HG02973 (cell line): Measurements from ENCODE around the gene TBATA.
"Not testable (repeated sequence)": the region's sequence is repeated elsewhere in the genome, so short reads cannot be mapped to it uniquely, and the experiment has no call there.

Experiments
- ATAC-seq: cut with Tn5 transposase; IDR thresholded peaks from one replicate; pipeline ENCODE4 v1.9.1; 2021; ENCODE audit warnings: moderate library complexity; ENCODE audit not compliant: unreplicated experiment

Gene TBATA

DNA sequence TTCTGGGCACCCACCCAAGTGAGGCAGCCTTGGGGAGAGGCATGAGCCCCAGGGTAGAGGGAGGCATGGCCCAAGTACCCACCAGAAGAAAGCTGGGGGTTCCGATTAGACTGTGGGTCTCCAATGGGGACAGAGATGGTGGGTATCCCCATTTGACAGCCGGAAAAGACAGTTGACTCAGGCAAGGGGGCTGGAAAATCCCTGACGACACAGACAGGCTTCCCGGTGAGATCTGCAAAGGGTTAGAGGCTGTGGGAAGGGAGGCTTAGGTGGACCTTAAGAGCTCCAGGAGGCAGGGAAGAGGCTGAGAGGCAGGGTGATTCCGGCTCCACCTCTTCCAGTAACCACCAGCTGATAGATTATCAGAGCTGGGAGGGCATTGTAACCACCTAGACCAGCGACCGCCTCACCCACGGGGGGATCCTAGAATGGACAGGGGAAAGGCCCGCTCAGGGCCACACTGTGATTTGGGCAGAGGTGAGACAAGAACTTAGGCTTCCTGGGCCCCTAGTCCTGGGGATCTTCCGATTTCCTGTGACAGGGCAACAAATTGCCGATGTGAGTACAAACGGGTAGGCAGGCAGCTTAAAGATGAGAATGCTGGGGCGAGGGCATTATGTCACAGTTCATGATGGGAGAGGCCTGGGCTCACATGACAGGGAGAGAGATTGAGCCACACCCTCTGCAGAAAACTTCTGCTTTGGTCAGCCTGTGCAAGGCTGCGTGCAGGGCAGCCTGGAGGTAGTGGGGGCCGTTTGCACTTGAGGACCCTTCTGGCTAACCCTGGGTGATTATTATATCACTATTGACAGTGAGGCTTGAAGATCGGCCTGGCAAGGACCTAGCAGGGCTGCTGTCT, 5.4 kb downstream of the TBATA start:
- ATAC-seq: no peak

- no peak for ATAC-seq
Observed at GRCh38 chr10:70779088-70779487, 6.1 kb downstream of the TBATA start.

DNA sequence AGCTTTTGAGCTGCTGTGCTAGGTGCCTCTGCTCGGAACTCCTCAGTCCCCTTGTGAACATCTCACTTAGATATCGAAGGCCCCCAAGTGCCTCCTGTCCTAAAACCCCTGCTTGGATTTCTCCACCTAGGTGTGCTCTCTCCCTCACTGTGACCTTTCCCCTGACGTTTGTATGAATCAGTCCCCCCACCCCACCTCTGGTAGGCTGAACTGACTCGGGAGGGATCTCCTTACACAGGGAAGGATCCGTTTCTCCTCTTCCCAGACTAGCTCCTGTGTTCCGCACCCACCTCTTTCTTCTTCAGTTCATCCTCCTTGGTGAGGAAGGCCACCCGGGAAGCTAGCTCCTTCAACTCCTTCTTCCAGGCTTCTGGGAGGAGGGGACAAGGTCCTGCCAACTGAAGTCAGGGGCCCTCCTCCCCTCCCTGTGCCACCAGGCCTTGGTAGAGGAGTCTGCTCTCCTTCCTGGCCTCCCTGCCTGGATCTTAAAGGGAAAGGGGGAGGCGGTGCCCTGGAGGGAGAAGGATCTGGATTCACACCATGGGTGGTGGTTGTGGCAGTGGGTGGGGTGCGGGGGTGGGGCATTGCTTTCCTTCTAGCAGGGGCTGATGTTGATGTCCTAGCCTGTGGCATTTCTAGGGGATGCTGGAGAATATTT, 6.8 kb downstream of the TBATA start:
- ATAC-seq: no peak

DNA sequence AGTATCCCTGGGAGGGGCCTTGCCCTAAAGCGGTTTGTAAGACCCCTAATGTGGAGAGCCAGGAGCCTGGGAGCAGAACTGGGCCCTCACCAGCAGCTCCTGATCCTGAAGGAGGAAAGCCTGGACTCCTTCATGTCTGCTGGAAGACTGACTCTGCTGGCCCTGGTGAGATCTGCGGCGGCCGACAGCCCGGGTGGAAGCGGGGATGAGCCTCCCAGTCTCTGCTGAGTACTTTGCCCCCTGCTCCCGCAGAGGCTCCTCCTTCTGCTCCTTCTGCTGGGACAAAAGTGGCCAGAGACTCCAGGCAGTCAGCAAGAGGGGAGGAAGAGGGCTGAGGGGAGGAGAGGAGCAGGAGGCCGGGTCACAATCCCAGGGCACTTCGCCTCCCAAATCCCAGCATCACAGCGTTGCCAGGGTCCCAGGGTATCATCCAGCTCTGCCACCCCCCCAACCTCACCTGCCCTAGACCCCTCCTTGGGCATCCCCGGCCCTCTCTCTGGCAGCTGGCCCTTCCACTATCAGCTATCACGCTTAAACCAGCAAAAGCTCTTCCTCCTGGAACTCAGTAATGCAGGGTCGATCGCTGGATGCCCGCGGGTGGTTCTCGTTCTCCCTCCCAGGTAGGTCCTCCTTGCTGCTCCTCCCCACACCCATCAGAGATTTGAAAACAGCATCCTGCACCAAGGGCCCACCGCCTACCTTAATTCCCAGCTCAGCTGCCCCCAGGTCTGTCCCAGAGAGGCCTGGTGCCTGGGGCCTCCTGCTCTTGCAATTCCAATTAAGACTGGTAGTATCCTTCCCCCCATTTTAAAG, 7.9 kb downstream of the TBATA start:
- no peak for ATAC-seq

- no peak for ATAC-seq
Observed at GRCh38 chr10:70776455-70777005, 8.6 kb downstream of the TBATA start.

DNA sequence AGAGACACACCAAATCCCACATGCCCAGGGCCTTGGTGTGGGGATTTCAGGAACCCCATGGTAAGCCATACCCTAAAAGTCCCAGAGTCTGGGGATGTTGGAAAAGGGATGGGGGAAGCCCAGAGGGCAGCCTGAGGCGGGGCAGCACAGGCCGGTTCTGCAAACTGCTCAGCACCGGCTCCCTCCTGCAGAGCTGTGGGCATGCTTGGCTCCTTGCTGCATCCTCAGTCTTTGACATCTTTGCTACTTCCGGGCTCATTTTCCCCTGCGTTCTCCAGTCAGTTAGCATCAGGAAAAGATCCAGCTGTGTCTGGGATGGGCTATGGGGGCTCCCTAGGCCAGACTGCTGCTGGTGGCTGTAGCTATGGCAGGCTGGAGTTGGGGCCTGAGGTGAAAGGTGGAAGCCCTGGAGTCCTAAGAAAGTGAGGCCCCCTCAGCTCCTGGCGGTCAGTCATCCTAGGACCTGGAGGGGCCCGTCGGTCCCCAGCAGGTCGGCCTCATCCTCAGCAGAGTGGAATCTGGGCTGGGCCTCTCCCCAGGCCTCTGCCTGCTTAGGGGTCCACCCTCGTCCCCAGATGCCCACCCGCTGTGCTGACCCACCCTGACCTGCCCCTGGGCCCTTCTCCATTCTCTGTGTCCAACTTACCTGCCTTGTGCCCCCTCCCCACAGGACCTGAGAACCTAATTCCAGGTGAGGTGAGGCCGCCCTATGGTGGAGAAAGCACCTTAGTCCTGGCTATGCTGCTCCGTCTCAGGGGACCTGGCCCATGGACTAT, 9.3 kb downstream of the TBATA start:
- ATAC-seq: no peak

GRCh38 chr10:70774810-70775678, 10.1 kb downstream of the TBATA start:
- no peak for ATAC-seq

- no peak for ATAC-seq
Observed at GRCh38 chr10:70773965-70774809, 11.0 kb downstream of the TBATA start.

GRCh38 chr10:70773461-70773860, 11.7 kb downstream of the TBATA start:
- ATAC-seq: no peak

GRCh38 chr10:70772627-70773026, 12.6 kb downstream of the TBATA start:
- ATAC-seq: no peak

- no peak for ATAC-seq
Observed at GRCh38 chr10:70771311-70772194, 13.6 kb downstream of the TBATA start.

GRCh38 chr10:70770516-70770915, 14.7 kb downstream of the TBATA start:
- ATAC-seq: not testable (repeated sequence)

GRCh38 chr10:70770001-70770400, 15.2 kb downstream of the TBATA start:
- ATAC-seq: no peak

DNA sequence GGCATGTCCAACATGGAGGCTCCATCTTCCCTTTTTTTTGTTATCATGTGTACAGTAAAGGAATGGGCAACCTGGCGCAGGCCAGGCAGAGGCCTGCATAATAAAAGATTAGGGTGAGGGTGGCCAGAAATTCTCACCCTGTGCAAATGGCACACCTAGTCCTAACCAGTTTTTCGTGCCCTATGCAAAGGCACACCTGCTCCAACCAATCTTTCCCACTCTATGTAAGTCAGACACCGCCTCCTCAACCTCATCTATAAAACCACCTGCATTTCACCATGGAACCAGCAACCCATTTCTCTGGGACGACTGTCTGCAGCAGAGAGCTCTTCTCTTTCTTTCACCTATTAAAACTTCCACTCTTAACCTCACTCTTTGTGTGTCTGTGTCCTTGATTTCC, 16.1 kb downstream of the TBATA start:
- ATAC-seq: no peak

GRCh38 chr10:70768026-70768685, 17.0 kb downstream of the TBATA start:
- ATAC-seq: not testable (repeated sequence)

DNA sequence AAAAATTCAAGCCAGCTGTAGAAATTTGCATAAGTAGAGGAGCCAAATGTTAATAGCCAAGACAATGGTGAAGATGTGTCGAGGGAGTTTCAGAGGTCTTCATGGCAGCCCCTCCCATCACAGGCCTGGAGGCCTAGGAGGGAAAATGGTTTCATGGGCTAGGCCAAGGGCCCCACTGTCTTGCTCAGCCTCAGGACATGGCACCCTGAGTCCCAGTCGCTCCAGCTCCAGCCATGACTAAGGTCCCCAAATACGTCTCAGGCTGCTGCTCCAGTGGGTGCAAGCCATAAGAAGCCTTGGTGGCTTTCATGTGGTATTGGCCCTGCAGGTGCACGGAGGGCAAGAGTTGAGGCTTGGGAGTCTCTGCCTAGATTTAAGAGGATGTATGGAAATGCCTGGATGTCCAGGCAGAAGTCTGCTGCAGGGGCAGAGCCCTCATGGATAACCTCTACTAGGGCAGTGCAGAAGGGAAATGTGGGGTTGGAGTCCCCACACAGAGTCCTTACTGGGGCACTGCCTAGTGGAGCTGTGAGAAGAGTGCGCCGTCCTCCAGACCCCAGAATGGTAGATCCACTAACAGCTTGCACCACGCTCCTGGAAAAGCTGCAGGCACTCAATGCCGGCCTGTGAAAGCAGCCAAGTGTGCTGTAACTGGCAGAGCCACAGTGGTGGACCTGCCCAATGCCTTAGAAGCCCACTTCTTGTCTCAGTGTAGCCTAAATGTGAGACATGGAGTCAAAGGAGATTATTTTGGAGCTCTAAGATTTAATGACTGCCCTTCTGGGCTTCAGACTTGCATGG, 19.2 kb downstream of the TBATA start:
- no peak for ATAC-seq
